Measurements from ENCODE around the gene GRPEL1. TPM values are rescaled to one million over a fixed set of nuclear protein-coding genes. Genes with fewer than 3 reads are reported as not detected.

Gene GRPEL1
- total and polyA plus RNA-seq, 2 experiments from 2014 or later: 28.3 to 56.5 TPM

- no peak for DNase-seq (ENCODE audit: low spot score)
- Histone ChIP-seq H3K36me3 (replicated peaks; ENCODE audit: insufficient read depth, low read depth) (peaks cover 3% of the 10 kb centered on the region), H3K79me2 (no peaks in the 10 kb centered on the region), H3K4me1 (ENCODE audit: insufficient read depth) (peaks cover 6% of the 10 kb centered on the region), H3K27me3 (no peaks in the 10 kb centered on the region), H2AFZ (no peak overlapping the region), H3K4me2 (no peak overlapping the region), H3K9me2 (replicated peaks; ENCODE audit: insufficient read depth) (no peaks in the 10 kb centered on the region), H3K4me3 (no peak overlapping the region), H3K9me3 (ENCODE audit: low read depth) (no peaks in the 10 kb centered on the region), H3K27ac (no peak overlapping the region), H4K20me1 (ENCODE audit: insufficient read depth, poor library complexity, severe bottlenecking) (no peaks in the 10 kb centered on the region)
- WGBS (ENCODE audit: low lambda C conversion rate, missing lambda C conversion rate): 99% methylated on average over 10 of the region's 10 CpGs
- TF ChIP-seq CTCF (IDR thresholded peaks at IDR 0.05; ENCODE audit: poor library complexity): no peak
- no peak for TF ChIP-seq EZH2phosphoT487 (IDR thresholded peaks at IDR 0.05; ENCODE audit: low read depth, severe bottlenecking, unreplicated experiment)
- TF ChIP-seq EZH2 (IDR thresholded peaks at IDR 0.05; ENCODE audit: borderline replicate concordance): no peak
These were observed 37.0 kb downstream of the GRPEL1 start for GRCh38 chr4:7030856-7031255.

- no peaks in the 10 kb centered on the region for H3K9me2 ChIP-seq (replicated peaks; ENCODE audit: insufficient read depth)
- WGBS (ENCODE audit: low lambda C conversion rate, missing lambda C conversion rate): 97% methylated on average over 10 of the region's 10 CpGs
- peaks cover 6% of the 10 kb centered on the region for H3K4me1 ChIP-seq (ENCODE audit: insufficient read depth)
- no peak overlapping the region for H3K4me2 ChIP-seq
- no peak overlapping the region for H3K27ac ChIP-seq
- no peak overlapping the region for H3K4me3 ChIP-seq
- H3K36me3 ChIP-seq (replicated peaks; ENCODE audit: insufficient read depth, low read depth): peaks cover 3% of the 10 kb centered on the region
- no peak overlapping the region for H2AFZ ChIP-seq
- TF ChIP-seq EZH2phosphoT487 (IDR thresholded peaks at IDR 0.05; ENCODE audit: low read depth, severe bottlenecking, unreplicated experiment) (no peak), CTCF (IDR thresholded peaks at IDR 0.05; ENCODE audit: poor library complexity) (no peak), EZH2 (IDR thresholded peaks at IDR 0.05; ENCODE audit: borderline replicate concordance) (no peak)
- no peak for DNase-seq (ENCODE audit: low spot score)
- H4K20me1 ChIP-seq (ENCODE audit: insufficient read depth, poor library complexity, severe bottlenecking): no peaks in the 10 kb centered on the region
- H3K79me2 ChIP-seq: no peaks in the 10 kb centered on the region
- H3K27me3 ChIP-seq: no peaks in the 10 kb centered on the region
- H3K9me3 ChIP-seq (ENCODE audit: low read depth): no peaks in the 10 kb centered on the region
These were observed 37.9 kb downstream of the GRPEL1 start for GRCh38 chr4:7029921-7030320.

GRCh38 chr4:7029212-7029611 lies 38.7 kb downstream of the GRPEL1 start:
- WGBS (ENCODE audit: low lambda C conversion rate, missing lambda C conversion rate): 97% methylated on average over 12 of the region's 12 CpGs
- TF ChIP-seq EZH2phosphoT487 (IDR thresholded peaks at IDR 0.05; ENCODE audit: low read depth, severe bottlenecking, unreplicated experiment): no peak
- TF ChIP-seq CTCF (IDR thresholded peaks at IDR 0.05; ENCODE audit: poor library complexity): no peak
- no peak for TF ChIP-seq EZH2 (IDR thresholded peaks at IDR 0.05; ENCODE audit: borderline replicate concordance)
- no peak for DNase-seq (ENCODE audit: low spot score)
- H3K4me3 ChIP-seq: no peak overlapping the region
- H3K4me2 ChIP-seq: no peak overlapping the region
- peaks cover 3% of the 10 kb centered on the region for H3K36me3 ChIP-seq (replicated peaks; ENCODE audit: insufficient read depth, low read depth)
- no peaks in the 10 kb centered on the region for H3K9me3 ChIP-seq (ENCODE audit: low read depth)
- no peak overlapping the region for H2AFZ ChIP-seq
- peaks cover 2% of the 10 kb centered on the region for H3K4me1 ChIP-seq (ENCODE audit: insufficient read depth)
- no peaks in the 10 kb centered on the region for H3K9me2 ChIP-seq (replicated peaks; ENCODE audit: insufficient read depth)
- no peak overlapping the region for H3K27ac ChIP-seq
- no peaks in the 10 kb centered on the region for H3K79me2 ChIP-seq
- no peaks in the 10 kb centered on the region for H4K20me1 ChIP-seq (ENCODE audit: insufficient read depth, poor library complexity, severe bottlenecking)
- no peaks in the 10 kb centered on the region for H3K27me3 ChIP-seq

- Histone ChIP-seq H3K9me2 (replicated peaks; ENCODE audit: insufficient read depth) (no peaks in the 10 kb centered on the region), H3K36me3 (replicated peaks; ENCODE audit: insufficient read depth, low read depth) (peaks cover 3% of the 10 kb centered on the region), H3K4me2 (no peak overlapping the region), H3K4me3 (no peak overlapping the region), H3K27ac (no peak overlapping the region), H3K4me1 (ENCODE audit: insufficient read depth) (no peaks in the 10 kb centered on the region), H2AFZ (no peak overlapping the region), H4K20me1 (ENCODE audit: insufficient read depth, poor library complexity, severe bottlenecking) (no peaks in the 10 kb centered on the region), H3K27me3 (no peaks in the 10 kb centered on the region), H3K79me2 (no peaks in the 10 kb centered on the region), H3K9me3 (ENCODE audit: low read depth) (no peaks in the 10 kb centered on the region)
- DNase-seq (ENCODE audit: low spot score): no peak
- WGBS (ENCODE audit: low lambda C conversion rate, missing lambda C conversion rate): 85% methylated on average over 4 of the region's 5 CpGs
- TF ChIP-seq EZH2phosphoT487 (IDR thresholded peaks at IDR 0.05; ENCODE audit: low read depth, severe bottlenecking, unreplicated experiment) (no peak), EZH2 (IDR thresholded peaks at IDR 0.05; ENCODE audit: borderline replicate concordance) (no peak), CTCF (IDR thresholded peaks at IDR 0.05; ENCODE audit: poor library complexity) (no peak)
These were observed 40.0 kb downstream of the GRPEL1 start for GRCh38 chr4:7027913-7028312.

All from hepatocyte (in vitro differentiated cells).